Activated naive CD4-positive, alpha-beta T cell treated with anti-CD3 and anti-CD28 coated beads, Interleukin-2, amount 50 U/mL, for 16 hours (primary cell): Measurements from ENCODE around the gene PTTG1IP.
A peak's percentile ranks its signal among the peaks of the same experiment; 100 is the strongest.

ENCODE experiments used
- DNase-seq: peaks from one replicate; pipeline ENCODE4 v3.0.0-alpha.2; 2020

The PTTG1IP gene

GRCh38 chr21:44858291-44858690 is 15.2 kb downstream of the PTTG1IP start:
- no peak for DNase-seq

DNA sequence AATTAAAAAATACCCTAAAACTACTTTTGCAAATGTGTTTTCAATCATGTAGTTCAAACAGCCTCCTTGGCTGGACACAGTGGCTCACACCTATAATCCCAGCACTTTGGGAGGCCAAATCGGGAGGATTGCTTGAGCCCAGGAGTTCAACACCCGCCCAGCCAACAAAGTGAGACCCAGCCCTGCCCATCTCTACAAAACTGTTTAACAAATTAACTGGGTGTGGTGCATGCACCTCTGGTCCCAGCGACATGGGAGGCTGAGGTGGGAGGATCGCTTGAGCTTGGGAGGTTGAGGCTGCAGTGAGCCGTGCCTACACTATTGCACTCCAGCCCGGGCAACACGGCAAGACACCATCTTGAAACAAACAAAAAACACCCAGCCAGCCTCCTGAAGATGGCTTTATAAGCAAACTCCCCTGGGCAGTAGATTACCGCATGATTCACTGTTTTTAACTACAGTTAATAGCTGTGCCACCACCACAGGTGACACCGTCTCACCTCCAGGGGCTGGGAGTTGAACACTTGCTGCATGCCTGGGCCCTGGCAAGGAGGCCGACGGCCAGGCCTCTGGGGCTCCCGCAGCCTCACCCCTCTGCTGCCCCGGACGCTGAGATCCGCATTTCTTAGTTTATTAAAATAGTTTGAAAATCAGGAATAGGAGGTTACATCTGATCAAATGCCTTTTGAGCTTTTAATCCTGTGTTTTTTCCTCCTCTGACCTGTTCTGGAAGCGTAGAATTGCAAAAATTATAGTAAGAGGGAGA is 16.2 kb downstream of the PTTG1IP start:
- no peak for DNase-seq

GRCh38 chr21:44856131-44856530 is 17.4 kb downstream of the PTTG1IP start:
- no peak for DNase-seq

- DNase-seq: no peak
Measured at GRCh38 chr21:44855572-44855971, 17.9 kb downstream of the PTTG1IP start.

DNA sequence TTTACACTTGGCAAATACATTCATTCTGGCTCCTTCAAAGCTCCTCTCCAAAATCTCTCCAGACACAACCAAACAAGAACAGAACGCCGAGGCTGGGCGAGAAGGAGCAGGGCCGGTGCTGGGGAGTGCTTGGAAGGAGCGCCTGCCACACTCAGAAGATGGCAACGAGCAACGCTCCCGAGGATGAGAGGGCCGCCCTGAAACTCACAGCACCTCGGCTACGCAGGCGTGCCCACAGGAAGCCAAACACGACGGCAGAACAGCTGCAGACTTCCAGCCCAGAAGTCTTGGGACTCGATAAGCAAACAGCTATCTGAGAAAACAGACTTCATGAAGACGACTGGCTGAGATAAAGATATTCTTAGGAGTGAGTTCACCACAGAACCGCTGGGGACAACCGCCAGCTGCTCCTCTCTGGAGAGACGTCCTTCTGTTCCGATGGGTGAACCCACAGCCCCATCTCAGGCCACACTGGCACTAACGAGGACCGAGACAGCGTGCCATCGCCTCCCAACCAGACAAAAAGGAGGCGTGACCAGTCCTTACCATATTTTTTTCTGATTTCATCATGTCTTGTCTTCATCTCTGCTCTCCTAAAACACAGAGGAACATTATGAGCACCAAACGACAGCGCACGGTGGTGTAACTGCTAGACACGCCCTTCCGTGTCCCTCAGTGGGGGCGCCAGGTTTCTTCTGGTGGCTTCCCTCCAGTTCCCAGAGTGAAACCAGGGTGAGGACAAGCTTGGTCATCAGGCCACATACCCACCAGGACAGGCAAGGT is 18.6 kb downstream of the PTTG1IP start:
- no peak for DNase-seq

DNA sequence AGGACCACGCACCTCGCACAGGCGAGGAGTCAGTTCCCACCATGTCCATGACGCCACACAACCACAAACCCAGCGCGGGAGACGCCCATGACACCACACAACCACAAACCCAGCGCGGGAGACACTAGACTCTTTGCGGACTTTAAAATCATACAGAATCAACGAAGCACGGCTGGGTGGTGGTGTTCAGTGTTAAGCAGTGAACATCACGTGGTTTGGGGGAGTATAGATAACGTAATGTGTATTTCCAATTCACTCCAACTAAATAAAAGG is 19.2 kb downstream of the PTTG1IP start:
- DNase-seq: no peak

DNA sequence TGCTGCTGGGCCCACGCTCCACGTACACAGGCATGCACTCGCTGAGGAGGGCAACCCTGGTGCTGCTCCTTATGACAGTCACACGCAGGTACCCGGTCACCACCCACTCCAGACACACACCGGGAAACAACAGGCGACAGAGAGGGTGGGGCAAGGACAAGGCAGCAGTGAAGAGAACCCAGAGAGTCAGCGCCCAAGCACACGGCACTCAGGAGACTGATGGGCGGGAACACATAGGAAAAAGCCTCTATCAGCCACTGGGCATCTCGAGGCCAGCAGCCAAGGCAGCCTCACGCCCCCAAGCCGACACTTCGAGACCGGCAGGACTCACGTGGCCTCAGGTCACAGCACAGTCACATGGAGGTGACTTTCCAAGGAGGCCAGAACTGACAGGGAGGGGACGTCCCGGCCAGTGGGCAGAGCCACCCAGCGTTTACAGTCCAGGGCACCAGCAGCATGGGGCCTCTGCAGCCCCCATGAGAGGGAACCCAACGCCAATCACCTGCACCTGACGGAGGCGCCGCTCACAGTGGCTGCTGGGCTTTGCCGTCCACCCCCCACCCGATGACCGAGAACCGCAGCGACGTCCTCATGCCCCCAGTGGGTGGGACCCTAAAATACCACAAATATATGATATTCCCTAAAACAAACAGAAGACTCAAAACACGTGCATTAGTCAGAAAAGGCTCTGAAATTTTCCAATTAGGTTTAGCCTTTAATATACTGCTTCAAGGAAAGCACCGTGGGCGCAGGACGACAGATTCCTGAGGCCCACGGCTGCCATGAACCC is 19.7 kb downstream of the PTTG1IP start:
- DNase-seq: no peak

- no peak for DNase-seq
Measured at GRCh38 chr21:44850905-44851657, 22.4 kb downstream of the PTTG1IP start.

DNA sequence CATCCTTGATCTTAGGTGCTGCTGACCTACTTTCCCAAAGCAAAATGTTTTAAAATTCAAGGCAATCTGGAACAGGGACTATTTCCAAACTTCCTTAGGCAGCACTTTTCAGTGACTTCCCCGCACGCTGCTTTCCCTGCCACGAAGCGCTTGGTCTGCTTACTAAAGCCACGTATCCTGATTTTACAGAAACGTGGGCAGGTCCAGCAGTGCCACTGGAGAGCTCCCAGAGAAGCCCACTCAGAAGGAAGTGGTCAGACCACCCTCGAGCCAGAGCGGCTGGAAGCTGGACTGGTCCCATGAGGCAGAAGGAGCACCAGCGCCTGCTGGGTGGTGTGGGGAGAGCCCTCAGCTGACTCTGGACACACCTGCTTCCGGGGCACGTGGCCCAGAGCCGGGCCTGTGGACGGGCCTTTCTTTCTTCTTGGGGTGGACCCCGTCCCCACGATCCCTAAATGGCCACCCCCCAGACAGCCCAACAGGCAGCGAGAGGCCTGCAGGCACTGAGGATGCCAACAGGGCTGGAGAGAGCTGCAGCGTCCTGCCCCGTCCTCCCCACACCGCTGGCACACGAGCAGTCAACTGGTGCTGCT is 23.2 kb downstream of the PTTG1IP start:
- no peak for DNase-seq

DNA sequence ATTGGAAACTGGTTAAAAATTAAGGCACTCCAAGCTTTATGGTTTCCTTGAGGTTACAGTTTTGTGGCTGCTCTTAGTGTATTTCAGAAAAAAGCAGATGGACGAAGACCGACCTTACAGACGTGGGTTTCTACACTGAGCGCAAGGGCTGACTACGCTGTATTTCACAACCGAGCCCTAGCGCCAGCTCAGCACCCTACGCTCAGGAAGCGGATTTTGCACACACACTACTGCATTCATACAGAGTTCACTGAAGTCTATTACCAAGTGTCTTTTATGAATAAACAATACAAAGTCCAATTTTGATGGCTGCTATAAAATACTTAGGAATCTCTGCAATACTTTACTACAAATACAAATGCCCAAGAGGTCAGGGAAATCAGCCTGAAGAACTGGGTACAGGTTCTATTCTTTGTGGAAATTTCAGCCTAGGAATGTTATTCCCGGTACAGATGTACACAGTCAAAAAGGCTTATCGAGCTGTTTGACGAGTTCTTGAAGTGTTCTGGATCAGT is 23.8 kb downstream of the PTTG1IP start:
- no peak for DNase-seq

DNA sequence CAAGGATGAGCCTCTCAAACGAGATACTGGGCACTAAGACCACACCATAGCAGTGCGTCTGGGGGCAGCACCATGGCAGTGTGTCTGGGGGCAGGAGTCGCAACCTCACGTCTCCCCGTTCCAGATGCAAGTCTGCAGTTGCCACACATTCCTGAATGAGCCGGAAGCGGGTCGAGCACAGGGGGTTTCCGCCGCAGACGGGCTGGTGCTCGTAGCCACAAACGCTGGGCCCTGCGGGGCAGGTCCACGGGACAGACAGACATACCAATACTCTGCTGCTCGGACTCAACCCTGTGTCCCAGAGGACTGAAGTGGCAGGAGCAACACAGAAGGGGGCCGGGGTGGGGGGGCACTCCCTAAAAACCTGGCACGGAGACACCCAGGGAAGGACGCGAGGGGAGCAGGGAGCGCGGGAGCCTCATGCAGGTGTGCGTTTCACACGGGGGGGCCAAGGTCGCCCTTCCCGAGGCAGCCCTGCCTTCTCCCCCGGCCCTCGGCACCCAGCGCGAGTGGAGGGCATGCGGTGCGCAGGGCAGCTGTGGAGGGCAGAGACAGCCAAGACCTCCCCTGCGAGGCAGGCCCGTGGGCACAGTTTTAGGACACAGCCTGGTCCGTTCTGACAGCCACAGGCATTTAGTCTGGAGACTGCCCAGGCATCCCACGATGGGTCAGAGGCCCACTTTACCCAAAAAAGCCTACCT is 24.5 kb downstream of the PTTG1IP start:
- DNase-seq: no peak

DNA sequence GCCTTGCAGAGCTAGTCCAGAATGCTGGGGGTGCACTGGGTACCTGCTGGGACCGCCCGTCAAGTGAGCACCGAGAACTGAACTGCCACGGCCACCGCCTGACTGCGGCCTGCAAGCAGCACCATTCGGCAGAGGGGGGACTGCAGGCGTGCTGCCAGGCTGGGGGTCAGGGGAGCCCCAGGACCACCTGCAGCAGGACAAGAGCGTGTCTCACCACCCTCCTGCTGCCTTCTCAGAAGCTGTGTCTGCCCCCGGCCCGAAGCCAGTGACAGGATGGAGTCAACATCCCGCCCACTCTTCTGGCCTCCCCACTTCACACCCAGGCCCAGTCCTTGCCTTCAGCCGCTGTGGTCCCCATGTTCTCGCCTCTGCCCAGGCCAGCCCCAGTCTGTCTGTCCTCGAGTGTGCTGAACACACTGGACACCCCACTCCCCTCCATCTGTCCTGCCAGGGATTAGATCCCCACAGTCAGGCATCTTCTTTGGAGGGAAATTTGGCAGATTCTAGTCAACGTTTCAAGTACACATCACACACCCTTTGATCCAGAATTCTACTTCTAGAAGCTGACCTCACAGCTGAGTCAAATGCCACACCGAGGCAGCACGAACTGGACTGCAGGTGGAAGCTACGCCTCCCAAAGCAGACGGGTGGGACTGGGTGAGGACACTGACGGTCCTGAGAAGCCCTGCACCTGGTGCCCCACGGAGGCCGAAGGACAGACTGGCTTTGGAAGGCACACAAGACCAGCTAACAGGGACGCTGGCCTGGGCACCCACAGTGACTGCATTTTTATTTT is 26.0 kb downstream of the PTTG1IP start:
- no peak for DNase-seq

GRCh38 chr21:44846485-44847260 is 26.8 kb downstream of the PTTG1IP start:
- peak; percentile 57 for DNase-seq

DNA sequence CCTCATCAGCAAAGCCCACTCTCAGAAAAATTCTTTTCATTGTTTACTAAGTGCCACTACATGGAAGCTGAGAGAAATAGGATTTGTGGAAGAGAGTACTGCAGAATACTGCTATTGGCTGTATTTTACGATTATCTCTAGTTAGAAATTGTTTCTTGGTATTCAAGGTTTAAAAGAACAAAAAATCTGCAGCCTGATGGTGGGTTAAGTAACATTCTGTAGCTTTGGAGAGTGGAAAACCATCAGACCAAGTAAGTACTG is 27.3 kb downstream of the PTTG1IP start:
- DNase-seq: no peak

- peak; percentile 62 for DNase-seq
Measured at GRCh38 chr21:44845418-44846223, 27.9 kb downstream of the PTTG1IP start.

DNA sequence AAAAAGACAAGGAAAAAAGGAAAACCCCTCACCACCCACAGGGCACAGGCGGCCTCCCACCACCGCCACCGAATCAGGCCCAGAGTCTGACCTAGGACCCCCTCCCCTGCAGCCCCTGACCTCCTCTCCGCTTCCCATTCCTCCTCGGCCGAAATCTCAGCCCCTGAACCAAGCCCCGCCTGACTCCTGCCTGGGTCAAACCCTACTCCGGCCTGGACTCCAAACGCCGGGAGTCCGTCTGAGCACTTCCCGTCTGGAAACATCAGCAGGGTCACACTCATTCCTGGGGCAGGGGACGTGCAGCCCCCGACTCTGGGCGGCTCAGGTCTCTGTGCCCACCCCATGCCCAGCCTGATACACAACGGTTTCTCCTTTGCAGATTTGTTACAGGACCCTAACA is 29.2 kb downstream of the PTTG1IP start:
- DNase-seq: no peak

GRCh38 chr21:44842721-44843445 is 30.6 kb downstream of the PTTG1IP start:
- no peak for DNase-seq

- no peak for DNase-seq
Measured at GRCh38 chr21:44842087-44842486, 31.4 kb downstream of the PTTG1IP start.

GRCh38 chr21:44840771-44841170 is 32.7 kb downstream of the PTTG1IP start:
- DNase-seq: no peak
